Kidney (tissue), 14 donors: ENCODE measurements around the gene LRRC28. TPM values are rescaled to one million over a fixed set of nuclear protein-coding genes. Genes with fewer than 3 reads are reported as not detected.

Experiments used
- DNase-seq, 5 donors: peaks; one replicate each; pipeline ENCODE4 v3.0.0-alpha.2; 2013 to 2020
- FAIRE-seq: peaks from 2 replicates; lab custom pipeline; 2012; peaks lifted over from hg19 to GRCh38; lab: Jason Lieb, UNC
- H3K27ac ChIP-seq, 2 donors: one replicate each; pipeline ENCODE4 v1.7.0; 2013; ENCODE audit warnings: low read depth in 2 of 2, low read length in 2 of 2, inconsistent platforms in 1 of 2
- H3K27me3 ChIP-seq: one replicate; pipeline ENCODE4 v1.7.1; 2013; ENCODE audit warnings: low read length, inconsistent platforms; ENCODE audit not compliant: control insufficient read depth, insufficient read depth
- H3K36me3 ChIP-seq, 3 donors: one replicate each; pipeline versions ENCODE4 v1.7.0 to v1.7.1; 2013; ENCODE audit warnings: low read length in 3 of 3, control low read depth in 1 of 3, inconsistent platforms in 1 of 3; ENCODE audit not compliant: insufficient read depth in 3 of 3, control insufficient read depth in 2 of 3
- H3K4me1 ChIP-seq, 3 donors: one replicate each; pipeline versions ENCODE4 v1.7.0 to v1.7.1; 2013; ENCODE audit warnings: low read length in 3 of 3, inconsistent platforms in 1 of 3, low read depth in 1 of 3; ENCODE audit not compliant: control insufficient read depth in 2 of 3, insufficient read depth in 2 of 3
- H3K4me3 ChIP-seq, 3 donors: one replicate each; pipeline versions ENCODE4 v1.7.0 to v1.8.1; 2013; ENCODE audit warnings: low read length in 3 of 3, control low read depth in 1 of 3, inconsistent platforms in 1 of 3
- H3K9ac ChIP-seq, 3 donors: one replicate each; pipeline versions ENCODE4 v1.7.0 to v1.7.1; 2013; ENCODE audit warnings: low read length in 3 of 3, control low read depth in 1 of 3, inconsistent platforms in 1 of 3
- H3K9me3 ChIP-seq, 3 donors: one replicate each; pipeline versions ENCODE4 v1.7.0 to v1.7.1; 2013; ENCODE audit warnings: low read length in 3 of 3, control low read depth in 1 of 3, inconsistent platforms in 1 of 3; ENCODE audit not compliant: control insufficient read depth in 2 of 3, insufficient read depth in 1 of 3
- CTCF ChIP-seq: IDR thresholded peaks from 3 replicates; pipeline ENCODE4 v1.5.1; 2012; ENCODE audit warnings: mild to moderate bottlenecking, moderate library complexity, borderline replicate concordance; ENCODE audit not compliant: insufficient read depth; ENCODE audit errors: extremely low read depth
- intact Hi-C: fragments of 100-400 bp; cut with DNase I; formaldehyde crosslinking; loops from one replicate; pipeline ENCODE4 v1.11.1; 2022
- polyA plus RNA-seq: library from polyadenylated mRNA; stranded (reverse); fragments of 350-450 nt; fragmentation: Illumina TruSeq; extraction: RNeasy Lipid Tissue Mini Kit (QIAGEN cat#74804); gene quantifications from one replicate; pipeline ENCODE4 v1.2.3, GENCODE V29; 2014; ENCODE audit warnings: low read depth, low replicate concordance; ENCODE audit not compliant: insufficient read depth
- total RNA-seq: library from RNA; stranded (reverse); fragmentation: NEBNext Ultra II Directional; extraction: Animal tissue kit (Norgen Biotek cat#: 25700); gene quantifications from one replicate; pipeline ENCODE4 v1.2.1, GENCODE V29; 2021
- donor health status: control.
- donor health status: control.
- donor health status: control.
- donor health status: control.
- donor health status: control.
- donor health status: DM: yes; HTN: yes; CAD: no.
- donor health status: Normal renal cell carcinoma (clear cell type).

The LRRC28 gene
- total and polyA plus RNA-seq, 2 donors from 2014 or later = 25.5 to 34.7 TPM

GRCh38 chr15:99322643-99323405 is 71.5 kb downstream of the LRRC28 start:
- intact Hi-C loops = no loop called here
- Histone ChIP-seq H3K27ac (no peak overlapping the region), H3K36me3 (no peaks in the 10 kb centered on the region), H3K27me3 (no peaks in the 10 kb centered on the region), H3K9me3 (no peaks in the 10 kb centered on the region), H3K4me3 (no peak overlapping the region), H3K9ac (no peak overlapping the region), H3K4me1 (peaks cover 0 to 12% (median 2%) of the 10 kb centered on the region in 3 donors)
- DNase-seq (no peak), FAIRE-seq (no peak)
- no peak for TF ChIP-seq CTCF

- DNase-seq = no peak
- no peak overlapping the region for H3K4me3 ChIP-seq
These were observed 72.9 kb downstream of the LRRC28 start for GRCh38 chr15:99324082-99324620.

GRCh38 chr15:99324700-99325099 is 73.4 kb downstream of the LRRC28 start:
- Histone ChIP-seq H3K4me3 (no peak overlapping the region), H3K27me3 (no peaks in the 10 kb centered on the region), H3K4me1 (peaks cover 0 to 12% (median 2%) of the 10 kb centered on the region in 3 donors), H3K36me3 (no peaks in the 10 kb centered on the region), H3K9ac (no peak overlapping the region), H3K27ac (no peak overlapping the region), H3K9me3 (no peaks in the 10 kb centered on the region)
- TF ChIP-seq CTCF = no peak
- intact Hi-C loops = no loop called here
- DNase-seq = no peak
- no peak for FAIRE-seq

More at GRCh38 chr15:99324082-99324620, 72.9 kb downstream of the LRRC28 start:
- H3K27ac ChIP-seq = peak overlapping the region in 1 of 2 donors; percentile 12
- intact Hi-C loops = no loop called here
- H3K27me3 ChIP-seq = no peaks in the 10 kb centered on the region
- no peaks in the 10 kb centered on the region for H3K9me3 ChIP-seq
- no peaks in the 10 kb centered on the region for H3K36me3 ChIP-seq
- peaks cover 0 to 12% (median 2%) of the 10 kb centered on the region in 3 donors for H3K4me1 ChIP-seq
- no peak for TF ChIP-seq CTCF
- no peak overlapping the region for H3K9ac ChIP-seq
- no peak for FAIRE-seq
